Left ventricle myocardium inferior (tissue), 1 donor: ENCODE measurements around the gene ZNF558. TPM values are rescaled to one million over a fixed set of nuclear protein-coding genes. Genes with fewer than 3 reads are reported as not detected.

ENCODE experiments used
- DNase-seq: peaks from one replicate; pipeline ENCODE4 v3.0.0-alpha.2; 2020
- H3K27ac ChIP-seq: fragments of 200-600 bp; replicated peaks from 2 replicates; pipeline ENCODE4 v1.8.0; 2021
- H3K27me3 ChIP-seq: fragments of 200-600 bp; 2 replicates; pipeline ENCODE4 v1.8.0; 2021; ENCODE audit warnings: low read depth
- H3K36me3 ChIP-seq: fragments of 200-600 bp; 2 replicates; pipeline ENCODE4 v1.8.0; 2021
- H3K4me1 ChIP-seq: fragments of 200-600 bp; 2 replicates; pipeline ENCODE4 v1.8.0; 2021
- H3K4me3 ChIP-seq: fragments of 200-600 bp; 2 replicates; pipeline ENCODE4 v1.8.0; 2021; ENCODE audit warnings: mild to moderate bottlenecking, moderate library complexity
- H3K9me3 ChIP-seq: fragments of 200-600 bp; replicated peaks from 2 replicates; pipeline ENCODE4 v1.8.0; 2021
- CTCF ChIP-seq: fragments of 200-600 bp; IDR thresholded peaks from 2 replicates; pipeline ENCODE4 v1.8.0; 2021; ENCODE audit warnings: antibody characterized with exemption, mild to moderate bottlenecking, borderline replicate concordance
- intact Hi-C: fragments of 100-400 bp; cut with micrococcal nuclease; formaldehyde crosslinking; loops from one replicate; pipeline ENCODE4 v1.11.0; 2022
- total RNA-seq: library from RNA; stranded (reverse); fragmentation: NEBNext Ultra II Directional; extraction: Animal tissue kit (Norgen Biotek cat#: 25700); gene quantifications from one replicate; pipeline ENCODE4 v1.2.1, GENCODE V29; 2021
- donor health status: DM: no; HTN: yes; CAD: no; lungs with severe emphysema.

Gene ZNF558
- total RNA-seq, 1 donor from 2014 or later: 10.8 TPM

GRCh38 chr19:8858260-8858659 lies 26.2 kb upstream of the ZNF558 start:
- DNase-seq: no peak
- Histone ChIP-seq H3K27me3 (peaks cover 91% of the 10 kb centered on the region), H3K27ac (no peak overlapping the region), H3K4me1 (no peaks in the 10 kb centered on the region), H3K36me3 (no peaks in the 10 kb centered on the region), H3K4me3 (no peak overlapping the region), H3K9me3 (no peaks in the 10 kb centered on the region)
- intact Hi-C loops: no loop called here
- no peak for TF ChIP-seq CTCF

GRCh38 chr19:8850488-8850887 lies 18.4 kb upstream of the ZNF558 start:
- H3K4me1 ChIP-seq: no peaks in the 10 kb centered on the region
- H3K27me3 ChIP-seq: peaks cover 51% of the 10 kb centered on the region
- no peak overlapping the region for H3K4me3 ChIP-seq
- no peak overlapping the region for H3K27ac ChIP-seq
- peaks cover 41% of the 10 kb centered on the region for H3K9me3 ChIP-seq
- intact Hi-C loops: no loop called here
- TF ChIP-seq CTCF: no peak
- no peaks in the 10 kb centered on the region for H3K36me3 ChIP-seq
- no peak for DNase-seq

GRCh38 chr19:8849232-8849631 lies 17.1 kb upstream of the ZNF558 start:
- intact Hi-C loops: no loop called here
- no peak for DNase-seq
- peaks cover 41% of the 10 kb centered on the region for H3K9me3 ChIP-seq
- TF ChIP-seq CTCF: no peak
- H3K27ac ChIP-seq: no peak overlapping the region
- H3K4me1 ChIP-seq: no peaks in the 10 kb centered on the region
- peaks cover 44% of the 10 kb centered on the region for H3K27me3 ChIP-seq
- no peaks in the 10 kb centered on the region for H3K36me3 ChIP-seq
- no peak overlapping the region for H3K4me3 ChIP-seq

- no peak overlapping the region for H3K27ac ChIP-seq
- peaks cover 41% of the 10 kb centered on the region for H3K9me3 ChIP-seq
- H3K36me3 ChIP-seq: no peaks in the 10 kb centered on the region
- no peak overlapping the region for H3K4me3 ChIP-seq
- no peaks in the 10 kb centered on the region for H3K4me1 ChIP-seq
- DNase-seq: no peak
- intact Hi-C loops: no loop called here
- no peak for TF ChIP-seq CTCF
- peaks cover 46% of the 10 kb centered on the region for H3K27me3 ChIP-seq
These were observed 14.7 kb upstream of the ZNF558 start for GRCh38 chr19:8846819-8847218.

- H3K9me3 ChIP-seq: no peaks in the 10 kb centered on the region
- H3K27ac ChIP-seq: no peak overlapping the region
- peaks cover 45% of the 10 kb centered on the region for H3K27me3 ChIP-seq
- intact Hi-C loops: no loop called here
- H3K4me1 ChIP-seq: no peaks in the 10 kb centered on the region
- no peaks in the 10 kb centered on the region for H3K36me3 ChIP-seq
- TF ChIP-seq CTCF: no peak
- DNase-seq: no peak
- no peak overlapping the region for H3K4me3 ChIP-seq
These were observed 8.6 kb upstream of the ZNF558 start for GRCh38 chr19:8840708-8841107.

- DNase-seq: no peak
- TF ChIP-seq CTCF: no peak
- intact Hi-C loops: no loop called here
- Histone ChIP-seq H3K9me3 (no peaks in the 10 kb centered on the region), H3K4me1 (peaks cover 15% of the 10 kb centered on the region), H3K27me3 (peaks cover 6% of the 10 kb centered on the region), H3K4me3 (no peak overlapping the region), H3K36me3 (no peaks in the 10 kb centered on the region), H3K27ac (no peak overlapping the region)
These were observed 3.8 kb upstream of the ZNF558 start for GRCh38 chr19:8835877-8836276.
